HG02840 (cell line): ENCODE results near the gene LASP1.

Source experiments
- ATAC-seq: cut with Tn5 transposase; IDR thresholded peaks from one replicate; pipeline ENCODE4 v1.9.1; 2021; ENCODE audit warnings: mild to moderate bottlenecking, moderate library complexity, moderate number of reproducible peaks; ENCODE audit not compliant: unreplicated experiment, low FRiP score

LASP1 gene

GRCh38 chr17:38868817-38869525, 887 bp upstream of the LASP1 start:
- ATAC-seq: peak; percentile 39

DNA sequence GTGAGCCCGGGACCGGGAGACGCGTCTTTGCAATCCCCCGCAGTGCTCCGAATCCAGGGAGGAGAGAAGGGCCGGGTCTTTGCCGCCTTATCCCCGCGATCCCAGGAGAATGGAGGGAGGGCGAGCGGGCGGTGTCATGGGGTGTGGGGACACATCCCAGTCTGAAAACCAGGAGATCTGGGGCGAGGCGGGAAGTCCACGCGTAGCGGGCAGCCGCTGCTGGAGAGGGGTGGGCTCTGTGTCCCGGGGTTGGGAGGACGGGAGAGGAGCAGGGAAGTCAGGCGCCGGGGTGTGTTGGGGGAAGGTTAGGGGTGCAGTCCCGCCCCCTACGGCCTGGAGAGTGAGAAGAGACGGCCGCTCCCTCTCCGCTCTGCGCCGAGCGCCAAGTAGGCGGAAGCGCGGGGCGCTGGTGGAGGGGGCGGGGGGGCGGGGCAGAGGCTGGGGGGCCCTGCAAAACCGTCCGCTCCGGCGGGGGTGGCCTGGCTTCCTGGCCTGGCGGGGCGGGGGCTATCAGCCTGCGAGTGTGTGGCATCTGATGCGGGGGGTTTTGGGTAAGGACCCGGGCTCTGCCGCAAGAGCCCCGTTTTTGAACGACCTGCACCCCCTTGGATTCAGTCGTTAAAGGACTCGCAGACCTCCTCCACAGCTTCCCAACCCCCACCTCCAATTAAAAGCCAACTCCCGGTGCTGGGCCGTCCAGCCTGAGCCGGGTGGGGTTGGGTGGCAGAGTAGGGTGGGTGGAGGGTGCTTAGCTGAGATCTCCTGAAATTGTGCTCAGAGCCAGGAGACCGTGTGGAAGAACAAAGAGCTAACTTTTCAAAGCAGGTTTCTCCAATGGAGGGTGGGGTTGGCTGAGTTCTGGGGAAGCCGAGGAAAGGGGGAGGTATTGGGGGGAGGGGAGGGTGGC, 654 bp downstream of the LASP1 start:
- ATAC-seq: peak; percentile 9

DNA sequence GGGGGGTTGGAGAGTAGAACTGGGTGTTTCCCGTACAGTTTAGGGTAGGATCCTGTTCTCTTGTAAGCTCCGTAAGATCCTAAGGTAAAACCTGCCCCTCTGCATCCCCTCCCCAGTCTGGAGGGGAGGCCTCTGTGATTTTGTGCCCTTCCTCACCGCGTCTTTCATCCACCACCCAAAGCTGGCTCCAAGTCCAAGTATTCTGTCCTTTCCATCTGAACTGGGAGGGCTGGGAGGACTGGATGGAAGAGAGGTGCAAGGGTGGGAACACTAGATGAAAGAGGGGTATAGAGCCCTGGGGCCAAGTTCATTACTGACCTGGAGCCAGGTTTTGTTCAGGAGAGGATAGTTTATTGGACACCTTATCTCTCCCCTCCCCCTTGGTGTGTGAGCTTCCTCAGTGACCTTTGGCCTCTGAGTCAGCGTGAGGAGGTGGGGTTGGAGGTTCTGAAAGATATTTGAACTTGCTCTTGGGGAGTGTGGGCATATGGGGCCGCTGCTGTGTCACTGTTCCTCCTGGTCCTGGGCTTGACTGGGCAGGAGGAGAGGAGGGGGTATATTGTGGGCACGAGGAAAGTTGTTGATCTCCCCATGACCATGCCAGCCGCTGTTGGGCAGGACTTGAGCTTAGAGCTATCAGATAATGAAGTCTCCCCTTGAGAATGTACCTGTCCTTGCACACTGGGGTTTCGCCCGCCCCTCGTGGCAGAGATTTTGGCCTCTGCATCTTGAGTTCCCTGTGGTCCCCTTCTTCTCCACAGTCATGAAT, 1.6 kb downstream of the LASP1 start:
- no peak for ATAC-seq

DNA sequence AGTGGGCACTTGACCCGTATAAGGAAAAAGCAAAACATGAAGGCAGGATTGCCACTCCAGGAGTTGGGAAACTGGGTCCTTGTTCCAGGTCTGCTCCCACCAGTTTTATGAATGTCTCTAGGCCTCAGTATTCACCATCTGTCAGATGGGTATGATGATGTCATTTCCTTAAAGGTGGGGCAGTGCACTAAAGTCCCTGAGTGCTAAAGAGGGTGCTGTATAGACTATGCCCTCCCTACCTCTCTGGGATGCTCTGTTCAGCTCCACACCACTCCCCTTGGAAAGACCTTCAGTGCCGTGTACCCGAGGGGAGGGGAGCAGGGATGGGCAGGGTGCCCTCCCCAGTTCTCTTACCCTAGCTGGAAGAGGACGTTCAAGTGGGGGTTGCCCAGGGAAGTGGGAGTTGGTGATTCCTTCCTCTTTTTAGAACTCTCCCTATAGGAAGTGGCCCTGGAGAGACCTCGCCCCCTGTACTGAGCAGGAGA, 2.2 kb downstream of the LASP1 start:
- ATAC-seq: no peak

DNA sequence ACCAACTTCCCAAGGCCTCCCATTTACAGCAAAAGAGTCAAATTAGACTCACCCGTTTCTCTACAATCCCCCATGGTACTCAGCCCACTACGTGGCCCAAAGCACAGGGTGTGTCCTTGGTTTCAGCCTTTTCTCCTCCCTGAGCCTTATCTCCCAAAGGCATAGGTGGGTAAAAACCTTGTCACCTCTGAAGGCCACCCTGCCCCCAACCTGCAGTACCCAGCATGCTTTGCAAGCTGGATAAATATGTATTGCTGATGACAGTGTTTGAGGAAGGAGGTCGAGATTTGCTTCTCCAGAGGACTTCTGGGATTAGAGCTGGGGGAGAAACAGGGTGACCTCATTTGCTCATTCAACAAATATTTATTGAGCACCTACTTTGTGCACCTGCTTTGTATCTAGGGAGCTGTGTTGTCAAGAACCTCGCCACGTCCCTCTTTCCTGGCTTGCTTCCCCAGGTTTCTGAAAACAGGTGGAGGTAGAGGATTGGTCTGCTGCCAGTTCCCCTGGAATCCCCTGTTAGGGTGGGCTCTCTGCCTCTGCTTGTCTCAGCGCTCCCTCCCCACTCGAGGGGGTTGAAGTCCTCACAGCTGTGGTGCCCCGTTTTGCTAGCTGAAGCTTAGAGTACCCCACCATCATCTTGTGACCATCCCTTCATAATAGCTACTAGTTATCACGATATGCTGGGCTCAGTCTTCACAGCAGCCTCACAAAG, 3.0 kb downstream of the LASP1 start:
- no peak for ATAC-seq

DNA sequence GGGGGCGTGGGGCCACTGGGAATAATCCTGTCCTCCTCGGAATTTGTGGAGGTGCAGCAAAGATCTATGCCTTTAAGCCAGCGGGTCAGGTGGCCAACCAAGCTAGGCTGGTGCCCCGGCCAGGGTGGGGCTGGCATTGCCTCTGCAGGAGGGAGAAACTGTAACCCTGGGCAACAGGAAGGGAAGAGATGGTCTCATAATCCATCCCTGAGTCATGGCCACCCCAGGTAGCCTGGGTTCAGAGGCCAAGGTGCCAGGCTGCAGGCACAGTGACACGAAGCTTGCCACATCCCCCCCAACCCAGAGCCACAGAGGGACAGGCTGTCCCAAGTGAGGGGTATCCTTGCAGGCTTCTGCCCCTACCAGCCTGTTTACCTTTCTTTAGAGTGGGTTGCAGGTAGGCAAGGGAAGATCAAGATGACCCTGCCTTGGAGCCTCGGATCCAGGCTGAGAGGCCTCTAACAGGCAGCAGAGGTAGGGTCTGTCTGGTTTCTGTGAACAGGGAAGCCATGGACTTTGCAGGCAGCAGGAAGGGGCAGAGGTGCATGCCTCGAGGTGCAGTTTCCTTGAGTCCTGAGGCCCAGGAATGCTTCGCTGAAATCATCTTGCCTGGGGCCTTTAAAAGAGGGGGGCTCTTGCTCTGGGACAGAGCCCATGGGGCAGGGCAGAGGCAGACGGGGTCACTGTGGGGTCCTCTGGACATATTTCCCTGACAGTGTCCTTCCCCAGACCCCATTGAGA, 4.0 kb downstream of the LASP1 start:
- no peak for ATAC-seq

DNA sequence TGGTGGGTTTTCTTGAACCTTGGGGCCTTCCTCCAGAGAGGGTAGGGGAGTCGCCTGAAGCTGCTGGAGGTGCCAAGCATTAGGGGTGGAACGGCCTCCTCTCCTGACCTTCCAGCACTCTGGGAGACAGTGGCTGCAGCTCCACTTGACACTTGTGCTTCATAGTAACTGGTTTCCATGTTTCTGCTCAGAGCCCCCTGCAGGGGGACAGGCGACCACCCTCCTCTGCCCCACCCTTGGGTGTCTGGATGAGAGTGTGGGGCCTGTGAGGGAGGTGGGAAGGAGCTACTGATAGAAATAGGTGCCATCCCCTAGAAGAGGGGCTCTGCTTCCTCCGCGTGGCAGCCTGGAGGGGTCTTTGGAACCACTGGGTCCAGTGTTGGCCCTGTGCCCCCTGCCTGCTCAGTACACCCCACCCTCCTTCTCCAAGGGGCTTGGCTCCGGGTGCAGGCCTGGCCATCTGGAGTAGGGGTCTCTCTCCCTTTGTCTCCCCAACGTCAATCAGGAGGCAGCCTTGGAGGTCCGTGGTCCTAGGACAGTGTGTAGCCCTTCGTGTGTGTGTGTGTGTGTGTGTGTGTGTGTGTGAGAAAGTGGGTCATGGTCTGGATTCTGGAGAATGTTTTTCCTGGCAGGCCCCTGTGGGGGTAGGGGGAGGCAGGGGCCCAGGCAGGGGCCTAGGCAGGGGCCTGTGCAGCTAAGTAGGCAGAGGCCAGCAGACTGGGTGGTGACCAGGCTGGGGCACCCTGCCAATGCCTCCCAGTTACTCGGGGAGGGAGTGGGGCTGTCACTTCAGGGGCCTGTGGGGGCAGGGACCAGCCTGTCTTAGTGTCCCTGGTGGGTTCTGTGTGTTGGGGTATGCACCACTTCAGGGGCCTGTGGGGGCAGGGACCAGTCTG, 4.9 kb downstream of the LASP1 start:
- no peak for ATAC-seq

- no peak for ATAC-seq
Observed at GRCh38 chr17:38875477-38876075, 5.7 kb downstream of the LASP1 start.

DNA sequence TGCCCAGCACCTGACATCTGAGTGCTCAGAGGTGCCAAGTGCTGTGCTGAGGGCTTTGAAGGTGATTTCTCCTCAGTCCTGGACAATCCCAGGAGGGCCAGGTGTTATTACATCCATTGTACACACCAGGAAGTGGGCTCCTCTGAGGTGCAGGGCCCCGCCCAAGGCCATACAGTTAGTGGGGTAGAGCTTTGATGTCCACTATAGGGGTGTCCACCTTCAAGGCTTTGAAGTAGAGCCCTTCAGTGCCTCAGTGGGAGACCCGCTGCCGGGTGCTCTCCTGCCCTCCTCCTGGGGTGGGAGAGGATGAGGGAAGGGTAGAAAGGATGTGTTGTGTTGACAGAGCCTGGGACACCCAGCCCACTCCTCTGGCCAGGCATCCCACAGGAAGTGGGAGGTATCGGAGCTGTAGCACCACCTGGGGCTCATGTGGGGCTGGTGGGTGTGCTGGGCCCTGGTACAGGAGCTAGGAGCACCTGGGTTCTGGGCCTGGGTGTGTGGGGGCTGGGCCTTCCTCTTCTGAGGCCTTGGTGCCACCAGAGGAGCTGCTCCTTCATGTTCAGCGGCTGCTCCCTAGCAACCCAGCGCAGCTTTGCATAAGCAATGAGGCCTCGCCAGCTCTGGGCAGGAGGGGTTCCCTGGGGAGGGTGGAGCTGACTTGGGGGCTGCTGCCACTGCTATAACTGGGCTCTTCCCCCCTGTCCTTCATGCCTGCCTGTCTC, 7.4 kb downstream of the LASP1 start:
- no peak for ATAC-seq

- ATAC-seq: no peak
Observed at GRCh38 chr17:38879878-38880665, 10.2 kb downstream of the LASP1 start.

DNA sequence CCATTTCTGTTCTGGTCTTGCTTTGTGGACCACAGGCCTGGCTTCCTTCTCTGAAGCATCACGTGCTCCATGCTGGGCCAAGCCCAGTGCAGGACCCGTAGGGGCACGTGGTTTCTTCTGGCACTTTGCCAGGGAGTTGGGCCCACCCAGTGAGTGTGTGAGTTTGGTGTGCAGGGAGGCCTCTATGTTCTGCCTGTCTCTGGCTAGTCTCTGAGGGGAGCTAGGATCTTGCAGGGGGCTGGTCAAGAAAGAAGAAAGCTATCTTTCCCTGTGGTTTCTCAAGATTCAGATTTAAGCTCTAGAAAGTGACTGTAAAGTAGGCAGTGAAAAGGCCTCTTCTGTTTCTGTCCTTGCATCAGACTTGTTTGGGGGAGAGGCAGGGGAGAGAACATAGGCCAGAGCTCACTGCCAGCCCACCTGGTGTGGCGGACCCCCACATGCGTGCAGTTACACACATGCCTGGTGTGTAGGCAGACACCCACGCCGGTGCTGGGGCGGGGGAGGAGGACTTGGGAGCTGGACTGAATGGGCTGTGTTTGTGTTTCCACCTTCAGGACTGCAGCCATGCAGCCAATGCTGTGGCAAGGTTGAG, 11.8 kb downstream of the LASP1 start:
- no peak for ATAC-seq

- ATAC-seq: no peak
Observed at GRCh38 chr17:38882870-38883269, 13.0 kb downstream of the LASP1 start.

DNA sequence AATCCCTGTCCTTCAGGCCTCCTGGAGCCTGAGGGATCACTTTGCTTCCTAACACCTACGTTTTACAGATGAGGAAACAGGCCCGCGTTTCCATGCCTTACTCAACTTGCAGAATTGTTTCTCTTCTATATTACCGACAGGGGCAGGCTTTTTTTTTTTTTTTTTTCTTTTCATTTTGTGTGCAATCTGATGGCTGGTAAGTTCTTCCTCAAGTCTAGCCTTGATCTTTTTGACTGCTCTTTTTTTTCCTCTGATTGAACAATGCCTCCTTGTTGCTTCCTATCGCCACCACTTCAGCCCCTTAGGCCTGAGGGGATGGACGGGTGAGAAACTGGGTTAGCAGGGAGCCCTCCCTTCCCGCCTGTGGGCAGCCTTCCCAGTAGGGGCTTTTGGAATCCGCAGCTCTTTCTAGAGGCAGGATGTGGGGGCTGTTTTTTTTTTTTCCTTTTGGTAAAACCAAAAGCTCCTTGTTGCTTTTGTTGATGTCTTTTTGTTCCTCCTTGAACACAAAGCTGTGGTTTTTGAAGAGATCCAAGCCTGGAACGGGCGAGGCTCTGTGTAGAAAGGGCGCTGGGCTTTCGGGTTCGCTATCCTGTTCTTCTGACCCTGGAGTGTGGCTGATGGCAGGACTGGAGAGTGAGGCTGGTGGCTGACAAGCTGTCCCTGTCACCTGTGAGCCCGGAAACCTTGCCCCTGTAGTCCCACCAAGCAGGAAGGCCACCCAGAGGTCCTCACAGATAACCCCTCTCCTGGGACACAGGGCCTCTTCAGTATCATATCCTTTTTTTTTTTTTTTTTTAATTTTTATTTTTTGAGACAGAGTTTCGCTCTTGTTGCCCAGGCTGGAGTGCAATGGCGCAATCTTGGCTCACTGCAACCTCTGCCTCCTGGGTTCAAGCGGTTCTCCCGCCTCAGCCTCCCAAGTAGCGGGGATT, 14.0 kb downstream of the LASP1 start:
- no peak for ATAC-seq

DNA sequence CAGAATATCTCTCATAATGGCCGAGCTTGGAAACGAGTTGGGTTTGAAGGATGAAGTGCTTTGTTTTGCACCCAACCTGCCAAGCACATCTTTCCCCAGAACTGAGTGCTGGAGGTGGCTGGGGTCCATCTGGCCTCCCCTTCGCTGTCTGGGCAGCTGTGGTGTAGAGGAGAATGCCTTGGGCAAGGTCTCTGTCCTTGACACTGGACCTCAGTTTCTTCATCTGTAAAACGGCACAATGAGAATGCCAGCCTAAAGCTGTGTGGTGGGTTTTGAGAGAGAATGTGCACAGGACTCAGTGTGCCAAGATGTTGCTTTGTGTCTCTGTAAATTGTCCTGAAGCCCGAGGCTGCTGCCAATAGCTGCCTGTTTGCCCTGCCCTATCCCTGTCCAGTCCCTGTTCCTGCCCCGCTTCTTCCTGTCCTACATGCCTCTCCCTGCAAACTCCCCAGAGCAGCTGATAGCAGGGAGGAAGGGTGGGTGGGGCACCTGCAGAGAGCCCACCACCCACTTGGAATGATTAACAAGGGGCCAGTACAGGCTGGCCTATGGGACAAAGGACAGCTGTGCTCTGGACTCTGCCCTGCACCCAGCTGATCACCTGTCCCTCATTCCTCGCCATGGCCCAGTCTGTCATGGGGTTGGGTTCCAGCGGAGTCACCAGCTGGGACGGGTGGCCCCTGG, 15.3 kb downstream of the LASP1 start:
- ATAC-seq: no peak
